T-helper 2 cell treated with Interferon-gamma antibody and Interleukin-4, amounts not matched to agents 5 μg/mL and 100 μg/mL, for 36 hours (primary cell): Measurements from ENCODE around the gene MTCL3.

Source experiments
- DNase-seq: peaks from one replicate; pipeline ENCODE4 v3.0.0; 2021; ENCODE audit warnings: low spot score
- H3K27ac Mint-ChIP-seq: one replicate; pipeline ENCODE4 v1.8.0; 2021; ENCODE audit warnings: mild to moderate bottlenecking, mixed read lengths
- H3K27me3 Mint-ChIP-seq: one replicate; pipeline ENCODE4 v1.8.0; 2021; ENCODE audit warnings: low read depth, mixed read lengths
- H3K36me3 Mint-ChIP-seq: one replicate; pipeline ENCODE4 v1.8.0; 2021; ENCODE audit warnings: low read depth, mixed read lengths
- H3K4me1 Mint-ChIP-seq: one replicate; pipeline ENCODE4 v1.8.0; 2021; ENCODE audit warnings: low read depth, mixed read lengths
- H3K4me3 Mint-ChIP-seq: one replicate; pipeline ENCODE4 v1.8.0; 2022; ENCODE audit warnings: mild to moderate bottlenecking, moderate library complexity, mixed read lengths
- H3K9me3 Mint-ChIP-seq: one replicate; pipeline ENCODE4 v1.8.0; 2021; ENCODE audit warnings: mixed read lengths

The MTCL3 gene

DNA sequence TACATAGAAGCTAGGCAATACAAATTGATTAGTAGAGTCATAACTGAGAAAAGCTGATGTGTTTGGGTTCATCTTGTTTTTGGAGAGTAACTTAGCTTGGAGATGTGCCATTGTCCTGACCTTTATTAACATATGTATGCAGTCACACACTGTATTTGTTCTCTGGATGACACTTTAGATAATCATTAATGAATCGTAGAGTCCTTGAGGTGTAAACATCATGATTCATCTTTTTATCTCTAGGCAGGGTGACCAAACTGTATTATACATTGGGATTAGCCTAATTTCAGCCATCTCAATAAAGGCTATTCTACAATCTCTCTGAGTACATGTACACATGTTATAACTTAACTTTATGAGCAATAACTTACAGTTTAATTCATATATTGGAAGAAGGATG is 3.6 kb upstream of the MTCL3 start:
- Mint-ChIP-seq H3K36me3 (no peaks in the 10 kb centered on the region), H3K27me3 (peaks cover 39% of the 10 kb centered on the region), H3K4me1 (peaks cover 27% of the 10 kb centered on the region), H3K9me3 (no peaks in the 10 kb centered on the region), H3K27ac (no peak overlapping the region), H3K4me3 (no peak overlapping the region)
- DNase-seq, result no peak

DNA sequence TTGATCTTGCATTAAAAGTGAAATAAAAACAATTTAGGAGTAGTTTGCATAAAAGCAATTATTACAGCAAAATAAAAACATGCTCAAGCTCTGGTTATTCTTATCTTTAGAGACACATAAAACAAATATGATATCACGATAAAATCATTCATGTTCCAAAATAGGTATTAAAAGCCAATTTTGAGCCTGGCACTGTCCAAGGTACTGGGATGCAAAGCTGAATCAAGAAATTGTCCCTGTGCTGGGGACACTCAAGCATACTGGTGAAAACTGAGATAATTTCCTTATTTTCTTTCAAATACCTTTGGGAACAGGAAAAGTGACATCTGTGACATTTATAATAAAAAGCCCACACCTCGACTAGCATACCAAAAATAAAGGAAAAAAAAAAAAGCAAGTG is 931 bp upstream of the MTCL3 start:
- H3K27ac Mint-ChIP-seq, result no peak overlapping the region

GRCh38 chr6:127519469-127519785 is 292 bp upstream of the MTCL3 start:
- H3K4me3 Mint-ChIP-seq, result peak overlapping the region; percentile 89
- peaks cover 41% of the 10 kb centered on the region for H3K4me1 Mint-ChIP-seq
- DNase-seq, result no peak
- H3K9me3 Mint-ChIP-seq, result no peaks in the 10 kb centered on the region
- H3K27ac Mint-ChIP-seq, result peak overlapping the region; percentile 83
- H3K27me3 Mint-ChIP-seq, result peaks cover 31% of the 10 kb centered on the region
- H3K36me3 Mint-ChIP-seq, result peaks cover 6% of the 10 kb centered on the region

More for the DNA sequence above, 931 bp upstream of the MTCL3 start:
- Mint-ChIP-seq H3K36me3 (peaks cover 3% of the 10 kb centered on the region), H3K27me3 (peaks cover 28% of the 10 kb centered on the region), H3K9me3 (no peaks in the 10 kb centered on the region), H3K4me1 (peaks cover 38% of the 10 kb centered on the region), H3K4me3 (peak overlapping the region; percentile 41)
- no peak for DNase-seq

DNA sequence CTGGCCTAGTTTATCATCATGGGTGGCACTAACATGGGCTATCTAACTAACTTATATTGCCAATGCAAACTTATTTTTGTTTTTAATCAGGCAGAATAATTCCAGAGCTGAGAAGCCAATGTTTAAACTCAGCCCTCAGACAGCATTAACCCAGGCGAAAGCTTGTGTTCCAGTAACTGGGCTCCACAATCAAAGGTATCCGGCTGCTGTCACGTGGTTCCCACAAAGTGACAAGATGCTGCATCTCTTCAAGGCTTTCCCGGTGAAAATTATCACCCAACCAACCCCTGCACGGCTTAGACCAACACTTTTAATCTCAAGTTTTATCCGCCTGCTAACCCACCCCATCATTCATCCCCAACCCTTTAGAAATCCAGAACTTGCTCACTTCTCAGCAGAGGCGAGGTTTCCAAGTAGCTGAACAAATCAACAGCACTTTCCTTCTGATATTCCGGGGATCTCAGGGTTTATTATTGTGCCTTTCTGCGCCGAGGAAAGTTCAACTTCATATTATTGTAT is 885 bp downstream of the MTCL3 start:
- Mint-ChIP-seq H3K4me3 (peak overlapping the region; percentile 89), H3K27me3 (peaks cover 25% of the 10 kb centered on the region), H3K9me3 (no peaks in the 10 kb centered on the region), H3K36me3 (peaks cover 8% of the 10 kb centered on the region), H3K4me1 (peaks cover 47% of the 10 kb centered on the region), H3K27ac (peak overlapping the region; percentile 88)
- DNase-seq, result peak; percentile 7

DNA sequence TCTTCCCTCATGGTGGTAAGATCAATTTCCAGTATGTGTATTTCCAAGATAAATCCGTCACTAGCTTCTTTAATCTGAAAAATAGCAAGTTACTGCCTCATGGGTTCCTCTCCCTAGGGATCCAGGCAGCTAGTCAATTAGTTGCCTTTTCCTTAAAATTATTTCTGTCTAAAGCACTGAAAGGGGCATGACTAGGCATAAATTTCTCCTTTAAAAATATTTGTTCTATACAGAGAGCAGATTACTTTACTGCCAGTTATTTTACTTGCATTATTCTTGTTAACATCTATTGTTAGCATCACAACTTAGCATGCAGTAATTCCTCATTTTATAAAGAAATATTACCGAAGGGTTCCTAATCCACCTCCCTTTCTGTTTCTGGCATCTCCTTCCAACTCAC is 1.4 kb downstream of the MTCL3 start:
- H3K4me1 Mint-ChIP-seq, result peaks cover 47% of the 10 kb centered on the region
- peak overlapping the region; percentile 89 for H3K4me3 Mint-ChIP-seq
- peaks cover 25% of the 10 kb centered on the region for H3K27me3 Mint-ChIP-seq

DNA sequence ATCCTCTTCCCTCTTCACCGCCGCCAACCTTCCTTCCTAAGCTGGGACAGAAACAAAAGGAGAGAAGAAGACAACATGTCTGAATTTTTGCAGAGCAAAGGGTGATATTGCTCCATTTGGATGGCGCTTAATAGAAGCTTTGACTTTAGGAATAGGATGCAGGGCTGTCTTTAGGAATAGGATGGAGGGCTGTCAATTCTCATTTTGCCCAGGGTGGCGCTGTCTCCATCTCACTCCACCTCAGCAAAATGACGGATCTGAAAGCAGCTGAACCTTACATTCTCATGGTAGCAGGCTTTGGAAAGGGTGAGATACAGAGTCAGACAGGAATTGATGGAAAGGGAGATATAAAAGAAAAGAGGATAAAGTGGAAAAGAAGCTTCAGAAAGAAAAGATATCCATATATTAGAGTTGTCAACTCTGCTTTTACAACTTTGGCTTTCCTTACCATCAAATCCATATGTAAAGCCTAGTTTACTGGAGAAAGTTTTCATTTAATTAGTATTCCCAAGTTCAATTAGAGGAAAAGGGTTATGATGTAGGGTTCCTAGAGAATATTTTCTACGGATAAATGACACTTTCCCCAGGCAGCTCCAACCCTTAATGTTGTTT is 2.4 kb downstream of the MTCL3 start:
- peak overlapping the region; percentile 93 for H3K4me3 Mint-ChIP-seq
- H3K27ac Mint-ChIP-seq, result peak overlapping the region; percentile 70
- peak; percentile 57 for DNase-seq
- peaks cover 21% of the 10 kb centered on the region for H3K27me3 Mint-ChIP-seq
- H3K9me3 Mint-ChIP-seq, result no peaks in the 10 kb centered on the region
- H3K4me1 Mint-ChIP-seq, result peaks cover 44% of the 10 kb centered on the region
- peaks cover 15% of the 10 kb centered on the region for H3K36me3 Mint-ChIP-seq

More for the DNA sequence above, 1.4 kb downstream of the MTCL3 start:
- no peak for DNase-seq
- Mint-ChIP-seq H3K9me3 (no peaks in the 10 kb centered on the region), H3K36me3 (peaks cover 10% of the 10 kb centered on the region), H3K27ac (peak overlapping the region; percentile 88)

GRCh38 chr6:127515794-127516661 is 3.1 kb downstream of the MTCL3 start:
- H3K27ac Mint-ChIP-seq, result peak overlapping the region; percentile 70
- H3K4me3 Mint-ChIP-seq, result peak overlapping the region; percentile 93
- peak; percentile 77 for DNase-seq
- no peaks in the 10 kb centered on the region for H3K9me3 Mint-ChIP-seq
- peaks cover 16% of the 10 kb centered on the region for H3K36me3 Mint-ChIP-seq
- peaks cover 41% of the 10 kb centered on the region for H3K4me1 Mint-ChIP-seq
- H3K27me3 Mint-ChIP-seq, result peaks cover 19% of the 10 kb centered on the region

GRCh38 chr6:127515234-127515793 is 3.8 kb downstream of the MTCL3 start:
- peaks cover 41% of the 10 kb centered on the region for H3K4me1 Mint-ChIP-seq
- H3K9me3 Mint-ChIP-seq, result no peaks in the 10 kb centered on the region
- peak overlapping the region; percentile 85 for H3K4me3 Mint-ChIP-seq
- peaks cover 19% of the 10 kb centered on the region for H3K27me3 Mint-ChIP-seq
- H3K36me3 Mint-ChIP-seq, result peaks cover 24% of the 10 kb centered on the region
- DNase-seq, result no peak
- peak overlapping the region; percentile 80 for H3K27ac Mint-ChIP-seq

GRCh38 chr6:127514773-127515227 is 4.3 kb downstream of the MTCL3 start:
- DNase-seq, result peak; percentile 54
- peaks cover 29% of the 10 kb centered on the region for H3K36me3 Mint-ChIP-seq
- H3K27ac Mint-ChIP-seq, result peak overlapping the region; percentile 80
- peaks cover 37% of the 10 kb centered on the region for H3K4me1 Mint-ChIP-seq
- H3K9me3 Mint-ChIP-seq, result no peaks in the 10 kb centered on the region
- H3K27me3 Mint-ChIP-seq, result peaks cover 16% of the 10 kb centered on the region
- H3K4me3 Mint-ChIP-seq, result peak overlapping the region; percentile 85

GRCh38 chr6:127514179-127514772 is 4.9 kb downstream of the MTCL3 start:
- DNase-seq, result no peak
- H3K36me3 Mint-ChIP-seq, result peaks cover 32% of the 10 kb centered on the region
- peak overlapping the region; percentile 23 for H3K27ac Mint-ChIP-seq
- H3K27me3 Mint-ChIP-seq, result peaks cover 14% of the 10 kb centered on the region
- H3K4me3 Mint-ChIP-seq, result peak overlapping the region; percentile 85
- H3K9me3 Mint-ChIP-seq, result no peaks in the 10 kb centered on the region
- H3K4me1 Mint-ChIP-seq, result peaks cover 34% of the 10 kb centered on the region

GRCh38 chr6:127513425-127513824 is 5.7 kb downstream of the MTCL3 start:
- Mint-ChIP-seq H3K4me3 (no peak overlapping the region), H3K4me1 (peaks cover 26% of the 10 kb centered on the region), H3K9me3 (no peaks in the 10 kb centered on the region), H3K27me3 (peaks cover 7% of the 10 kb centered on the region), H3K27ac (no peak overlapping the region), H3K36me3 (peaks cover 36% of the 10 kb centered on the region)
- no peak for DNase-seq

- no peak overlapping the region for H3K27ac Mint-ChIP-seq
- H3K4me3 Mint-ChIP-seq, result no peak overlapping the region
- H3K9me3 Mint-ChIP-seq, result no peaks in the 10 kb centered on the region
These were observed 8.3 kb downstream of the MTCL3 start for GRCh38 chr6:127510876-127511275.

DNA sequence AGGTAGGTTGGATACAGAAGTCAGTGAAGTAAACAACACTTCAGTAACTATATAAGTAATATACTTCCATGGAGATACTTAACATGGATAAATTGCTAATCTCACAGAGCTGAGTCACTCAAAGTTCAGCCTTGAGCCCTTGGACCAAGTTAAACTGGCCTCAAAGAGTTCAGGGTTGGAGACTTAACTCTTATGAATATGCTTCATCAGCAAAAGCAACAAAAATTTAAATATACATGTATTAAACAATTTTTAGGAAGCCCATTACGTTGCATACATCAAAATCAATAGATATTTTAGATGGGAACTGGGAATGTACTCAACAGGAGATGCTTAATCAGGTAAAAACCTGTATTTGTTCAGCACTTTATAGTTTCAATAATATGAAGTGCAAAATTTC is 12.2 kb downstream of the MTCL3 start:
- Mint-ChIP-seq H3K27ac (no peak overlapping the region), H3K27me3 (no peaks in the 10 kb centered on the region), H3K4me1 (no peaks in the 10 kb centered on the region), H3K36me3 (peaks cover 29% of the 10 kb centered on the region), H3K4me3 (no peak overlapping the region), H3K9me3 (peaks cover 4% of the 10 kb centered on the region)
- no peak for DNase-seq

More at GRCh38 chr6:127510876-127511275, 8.3 kb downstream of the MTCL3 start:
- H3K27me3 Mint-ChIP-seq, result peaks cover 6% of the 10 kb centered on the region
- peaks cover 12% of the 10 kb centered on the region for H3K4me1 Mint-ChIP-seq
- DNase-seq, result no peak
- peaks cover 38% of the 10 kb centered on the region for H3K36me3 Mint-ChIP-seq
